Cardiac fibroblast (primary cell): ENCODE results near the gene GARIN3.

Source experiments
- DNase-seq, 2 donors: peaks; one replicate each; pipeline versions ENCODE4 v3.0.0 to v3.0.0-alpha.2; 2010; ENCODE audit warnings: low read depth in 2 of 2
- H3K4me3 ChIP-seq, 2 donors: replicated peaks in 1 of 2; 1 replicate in 1 of 2; 2 replicates in 1 of 2; pipeline ENCODE4 v1.5.1; 2011; ENCODE audit warnings: low read depth in 2 of 2, low read length in 2 of 2, mild to moderate bottlenecking in 2 of 2, moderate library complexity in 1 of 2
- TF ChIP-seq, protein P1 (sequence below): IDR thresholded peaks from one replicate; pipeline ENCODE4 v1.5.1; 2011; ENCODE audit warnings: low read depth, mild to moderate bottlenecking, low read length, inconsistent platforms

The GARIN3 gene

DNA sequence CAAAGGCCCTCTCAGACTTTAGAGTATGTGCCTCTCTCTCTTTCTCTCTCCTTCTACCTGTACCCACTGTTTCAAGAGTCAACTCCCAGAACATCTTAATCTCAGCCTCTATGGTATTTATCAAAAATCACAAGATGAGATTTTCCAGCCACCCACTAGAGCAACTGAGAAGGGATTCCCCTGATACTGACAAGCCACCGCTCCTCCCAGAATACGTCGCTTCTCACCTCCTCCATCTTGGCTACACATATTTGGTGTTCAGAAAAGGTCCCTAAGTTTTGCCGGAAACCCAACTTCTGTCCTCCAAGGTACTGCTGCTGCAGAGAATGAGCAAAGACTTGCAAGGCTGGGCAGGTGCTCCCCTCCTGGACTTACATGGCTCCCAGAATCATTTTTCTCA, 6.1 kb downstream of the GARIN3 start:
- DNase-seq: no peak
- TF ChIP-seq, protein P1, sequence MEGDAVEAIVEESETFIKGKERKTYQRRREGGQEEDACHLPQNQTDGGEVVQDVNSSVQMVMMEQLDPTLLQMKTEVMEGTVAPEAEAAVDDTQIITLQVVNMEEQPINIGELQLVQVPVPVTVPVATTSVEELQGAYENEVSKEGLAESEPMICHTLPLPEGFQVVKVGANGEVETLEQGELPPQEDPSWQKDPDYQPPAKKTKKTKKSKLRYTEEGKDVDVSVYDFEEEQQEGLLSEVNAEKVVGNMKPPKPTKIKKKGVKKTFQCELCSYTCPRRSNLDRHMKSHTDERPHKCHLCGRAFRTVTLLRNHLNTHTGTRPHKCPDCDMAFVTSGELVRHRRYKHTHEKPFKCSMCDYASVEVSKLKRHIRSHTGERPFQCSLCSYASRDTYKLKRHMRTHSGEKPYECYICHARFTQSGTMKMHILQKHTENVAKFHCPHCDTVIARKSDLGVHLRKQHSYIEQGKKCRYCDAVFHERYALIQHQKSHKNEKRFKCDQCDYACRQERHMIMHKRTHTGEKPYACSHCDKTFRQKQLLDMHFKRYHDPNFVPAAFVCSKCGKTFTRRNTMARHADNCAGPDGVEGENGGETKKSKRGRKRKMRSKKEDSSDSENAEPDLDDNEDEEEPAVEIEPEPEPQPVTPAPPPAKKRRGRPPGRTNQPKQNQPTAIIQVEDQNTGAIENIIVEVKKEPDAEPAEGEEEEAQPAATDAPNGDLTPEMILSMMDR: no peak
- H3K4me3 ChIP-seq: no peak overlapping the region

DNA sequence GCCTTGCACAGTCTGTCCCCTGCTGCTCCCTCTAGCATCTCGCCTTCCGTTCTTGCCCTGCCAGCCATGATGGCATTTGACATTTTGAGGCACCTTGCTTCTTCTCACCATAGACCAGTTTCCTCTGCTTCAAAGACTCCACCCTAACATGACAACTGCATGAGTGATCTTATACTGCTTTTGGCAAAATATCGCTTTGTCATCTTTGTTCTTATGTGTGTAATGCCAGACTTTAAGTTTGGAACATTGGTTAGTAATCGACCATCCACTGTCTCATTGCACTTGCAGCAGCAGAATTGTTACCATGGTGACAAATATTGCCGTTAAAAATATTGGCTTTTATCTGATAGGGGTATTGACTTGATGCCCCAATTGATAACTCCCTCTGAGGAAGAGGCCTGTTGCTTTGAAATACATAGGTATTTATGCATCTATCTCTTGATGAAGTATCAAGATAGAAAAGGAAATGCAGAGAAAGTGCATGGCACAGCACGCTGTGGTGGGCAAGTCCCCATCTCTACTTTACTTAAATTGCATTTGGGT, 6.8 kb downstream of the GARIN3 start:
- H3K4me3 ChIP-seq: no peak overlapping the region
- DNase-seq: no peak
- TF ChIP-seq, protein P1: no peak

DNA sequence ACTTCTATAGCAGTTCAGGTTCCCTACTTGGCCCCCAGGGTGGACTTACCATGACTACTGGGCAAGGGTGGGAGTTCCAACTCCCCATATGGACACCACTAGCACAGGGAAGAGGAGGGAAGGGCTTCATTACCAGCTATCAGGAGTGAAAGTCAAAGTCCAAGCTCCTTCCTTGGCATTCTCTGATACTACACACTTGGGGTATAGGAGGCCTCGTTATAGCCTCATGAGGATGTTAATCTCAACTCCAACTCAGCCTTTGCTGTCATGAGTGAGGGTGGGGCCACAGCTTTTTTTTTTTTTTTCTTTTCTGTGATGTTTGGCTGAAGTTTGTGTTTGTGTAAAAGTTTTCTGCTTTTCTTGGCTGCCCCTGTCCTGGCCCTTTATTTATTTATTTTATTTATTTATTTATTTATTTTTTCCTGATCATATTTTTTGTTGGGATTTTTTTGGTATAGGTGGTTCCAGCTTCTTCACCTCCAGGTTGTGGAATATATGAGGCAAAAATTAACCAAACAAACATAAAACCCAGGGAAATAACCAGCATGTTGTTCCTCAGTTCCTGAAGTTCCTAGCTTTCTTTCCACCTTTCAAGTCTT, 8.7 kb downstream of the GARIN3 start:
- DNase-seq: no peak
- no peak overlapping the region for H3K4me3 ChIP-seq
- TF ChIP-seq, protein P1: no peak

DNA sequence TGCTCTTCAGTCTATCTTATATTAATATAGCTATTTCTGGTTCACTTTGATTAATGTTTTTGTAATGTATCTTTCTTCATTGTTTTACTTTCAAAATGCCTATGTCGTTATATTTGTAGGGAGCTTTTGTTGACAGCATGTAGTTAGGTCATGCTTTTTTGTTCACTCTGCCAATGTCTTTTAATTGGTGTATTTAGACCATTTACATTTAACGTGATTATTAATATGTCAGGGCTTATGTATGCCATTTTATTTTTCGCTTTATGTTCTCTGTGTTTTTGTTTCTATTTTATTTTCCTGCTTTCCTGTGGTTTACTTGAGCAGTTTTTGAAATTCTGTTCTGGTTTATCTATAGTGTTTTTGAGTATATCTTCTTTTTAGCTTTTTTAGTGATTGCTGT, 10.8 kb downstream of the GARIN3 start:
- no peak for DNase-seq
- no peak overlapping the region for H3K4me3 ChIP-seq
- TF ChIP-seq, protein P1: no peak

DNA sequence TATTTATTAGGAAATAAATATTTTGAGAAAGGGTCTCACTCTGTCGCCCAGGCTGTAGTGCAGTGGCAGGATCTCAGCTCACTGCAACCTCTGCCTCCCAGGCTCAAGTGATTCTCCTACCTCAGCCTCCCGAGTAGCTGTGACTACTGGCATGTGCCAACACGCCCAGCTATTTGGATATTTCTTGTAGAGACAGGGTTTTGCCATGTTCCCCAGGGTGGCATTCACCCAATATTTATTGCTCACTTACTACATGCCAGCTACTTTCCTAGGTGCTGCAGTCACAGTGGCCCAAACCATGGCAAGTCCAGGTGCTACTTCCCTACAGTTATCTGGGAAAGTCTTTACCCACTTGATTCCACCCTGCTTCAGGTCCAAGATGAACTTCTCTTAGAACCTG, 15.1 kb downstream of the GARIN3 start:
- DNase-seq: no peak
- TF ChIP-seq, protein P1: no peak
- H3K4me3 ChIP-seq: no peak overlapping the region

DNA sequence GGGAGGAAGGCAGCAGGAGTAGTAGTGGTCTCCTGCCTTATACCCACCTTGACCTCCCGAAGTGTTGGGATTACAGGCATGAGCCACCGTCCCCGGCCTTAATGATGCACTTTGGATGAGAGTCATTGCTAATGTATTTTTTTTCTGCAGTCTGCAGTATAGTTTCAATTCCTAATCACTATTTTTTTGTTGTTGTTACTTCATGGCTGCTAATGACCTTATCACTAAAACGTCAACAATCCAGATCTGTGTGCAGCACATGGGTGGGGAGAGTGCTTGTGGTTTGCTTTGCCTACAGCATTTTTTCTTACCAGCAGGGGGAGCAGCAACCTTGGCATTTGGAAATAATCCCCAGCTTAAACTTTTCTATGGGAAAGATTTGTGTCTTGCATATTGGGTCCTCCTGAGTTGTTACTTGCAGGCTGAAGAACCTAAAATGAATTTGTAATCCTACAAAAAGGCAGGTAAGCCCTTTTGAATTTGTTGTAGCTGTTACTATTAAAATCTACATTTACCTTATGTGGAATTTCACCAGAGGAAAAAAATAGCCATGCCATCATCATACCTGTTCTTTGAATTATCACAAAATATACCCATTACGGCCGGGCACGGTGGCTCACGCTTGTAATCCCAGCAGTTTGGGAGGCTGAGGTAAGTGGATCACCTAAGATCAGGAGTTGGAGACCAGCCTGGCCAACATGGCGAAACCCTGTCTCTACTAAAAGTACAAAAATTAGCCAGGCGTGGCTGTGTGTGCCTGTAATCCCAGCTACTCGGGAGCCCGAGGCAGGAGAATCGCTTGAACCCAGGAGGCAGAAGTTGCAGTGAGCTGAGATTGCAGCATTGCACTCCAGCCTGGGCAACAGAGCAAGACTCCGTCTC, 17.1 kb downstream of the GARIN3 start:
- TF ChIP-seq, protein P1: peak; percentile 84
- peak; percentile 76 to 78 for DNase-seq
- no peak overlapping the region for H3K4me3 ChIP-seq
